IPS-NIHi7 (cell line): ENCODE results near the gene AMOTL1.
"Not testable (repeated sequence)": the region's sequence is repeated elsewhere in the genome, so short reads cannot be mapped to it uniquely, and the experiment has no call there.

Source experiments
- DNase-seq: peaks from one replicate; pipeline ENCODE4 v3.0.0; 2012; ENCODE audit warnings: mixed read lengths; ENCODE audit errors: extremely low spot score

The AMOTL1 gene

DNA sequence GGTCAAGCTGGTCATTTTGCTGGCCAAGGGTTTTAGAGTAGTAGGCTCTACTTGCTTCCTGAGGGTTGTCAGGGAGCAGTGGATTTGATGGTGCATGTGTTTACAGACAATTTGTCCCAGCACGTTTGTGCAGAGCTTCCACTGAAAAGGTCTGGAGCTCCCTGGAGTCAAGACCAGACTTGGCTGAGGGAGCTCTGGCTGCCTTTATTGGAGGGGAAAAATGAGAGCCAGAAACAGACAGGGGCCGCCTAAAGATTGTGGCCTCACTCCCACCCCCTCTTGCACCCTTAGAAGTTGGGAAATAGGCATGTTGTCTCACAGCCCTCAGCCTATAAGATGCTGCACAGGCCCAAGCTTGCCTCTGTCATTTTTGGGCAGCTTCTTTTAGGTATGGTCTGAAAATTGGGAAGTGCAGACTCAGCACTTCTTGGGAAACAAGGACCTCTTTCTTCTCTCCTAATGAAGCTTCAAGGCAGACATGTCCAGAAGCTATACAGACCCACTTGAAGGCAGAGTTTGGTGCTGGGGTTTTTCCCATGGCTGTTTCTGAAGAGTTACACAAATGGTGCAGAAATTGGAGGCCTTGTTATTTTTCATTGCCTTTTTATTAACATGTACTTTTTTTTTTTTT, 55.1 kb downstream of the AMOTL1 start:
- DNase-seq: no peak

DNA sequence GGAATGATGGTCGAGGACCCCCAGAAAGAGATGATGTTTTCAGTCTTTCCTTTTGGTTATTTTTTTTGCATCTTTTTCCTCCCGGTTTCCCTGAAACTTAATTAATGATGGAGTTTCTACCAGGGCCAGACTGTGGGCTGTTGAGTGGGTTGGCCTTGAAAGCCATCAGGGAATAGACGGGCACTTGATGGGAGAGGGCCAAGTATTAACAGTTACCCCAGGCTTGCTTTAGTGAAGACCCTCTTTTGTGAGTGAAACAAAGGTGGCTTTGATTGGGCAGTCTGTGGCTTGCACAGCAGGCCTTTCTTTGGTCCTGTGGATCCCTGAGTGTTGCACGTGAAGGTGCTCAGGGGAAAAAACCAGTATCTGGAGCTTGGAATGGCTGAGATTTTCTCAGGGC, 56.9 kb downstream of the AMOTL1 start:
- no peak for DNase-seq

DNA sequence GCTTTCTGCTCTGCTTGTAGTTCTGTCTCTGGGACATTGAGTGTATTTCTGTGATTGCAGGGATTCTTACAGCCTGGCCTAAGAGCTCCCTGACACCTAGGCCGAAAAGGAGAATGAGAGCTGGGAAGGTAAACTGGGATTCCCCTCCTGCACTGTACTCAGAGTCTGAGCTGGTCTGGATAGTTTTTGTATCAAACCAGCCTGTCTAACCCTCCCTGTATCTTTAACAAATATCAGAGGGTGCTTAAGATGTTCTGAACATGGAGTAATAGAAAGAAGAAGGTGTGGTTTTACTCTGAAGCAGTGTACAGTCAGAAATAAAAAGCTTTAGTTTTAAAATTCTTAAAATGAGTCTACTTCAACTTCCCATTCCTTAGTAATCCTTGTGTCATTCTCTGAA, 57.3 kb downstream of the AMOTL1 start:
- no peak for DNase-seq

DNA sequence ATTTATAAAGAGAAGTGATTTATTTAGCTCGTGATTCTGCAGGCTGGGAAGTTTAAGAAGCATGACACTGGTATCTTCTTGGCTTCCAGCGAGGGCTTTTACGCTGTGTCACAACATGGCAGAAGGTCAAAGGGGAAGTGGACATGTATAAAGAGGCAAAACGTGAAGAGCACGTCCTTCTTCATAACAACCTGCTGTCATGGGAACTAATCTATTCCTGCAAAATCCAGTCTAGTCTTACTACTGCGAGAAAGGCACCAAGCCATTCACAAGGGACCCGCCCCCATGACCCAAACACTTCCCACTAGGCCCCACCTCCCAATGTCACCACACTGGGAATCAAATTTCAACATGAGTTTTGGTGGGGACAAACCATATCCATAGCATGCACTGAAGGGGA, 58.3 kb downstream of the AMOTL1 start:
- no peak for DNase-seq

DNA sequence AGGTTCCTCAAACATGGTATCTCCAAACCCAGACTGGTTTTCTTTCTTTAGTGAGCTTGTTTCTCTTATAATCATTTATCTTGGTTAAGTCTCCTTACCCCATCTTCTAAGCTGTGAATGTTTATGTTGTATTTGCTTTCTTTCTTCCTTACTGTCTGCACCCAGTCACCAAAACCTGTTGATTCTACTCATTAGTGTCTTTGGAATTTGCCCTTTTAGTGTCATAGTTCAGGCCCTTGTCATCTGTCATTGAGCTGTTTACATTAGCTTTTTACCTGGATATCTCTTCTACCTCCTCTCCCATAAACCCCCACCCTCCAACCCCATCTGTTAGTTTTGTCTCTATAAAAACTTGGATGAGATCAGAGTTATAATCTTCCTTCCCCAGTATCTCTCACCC, 59.9 kb downstream of the AMOTL1 start:
- no peak for DNase-seq

DNA sequence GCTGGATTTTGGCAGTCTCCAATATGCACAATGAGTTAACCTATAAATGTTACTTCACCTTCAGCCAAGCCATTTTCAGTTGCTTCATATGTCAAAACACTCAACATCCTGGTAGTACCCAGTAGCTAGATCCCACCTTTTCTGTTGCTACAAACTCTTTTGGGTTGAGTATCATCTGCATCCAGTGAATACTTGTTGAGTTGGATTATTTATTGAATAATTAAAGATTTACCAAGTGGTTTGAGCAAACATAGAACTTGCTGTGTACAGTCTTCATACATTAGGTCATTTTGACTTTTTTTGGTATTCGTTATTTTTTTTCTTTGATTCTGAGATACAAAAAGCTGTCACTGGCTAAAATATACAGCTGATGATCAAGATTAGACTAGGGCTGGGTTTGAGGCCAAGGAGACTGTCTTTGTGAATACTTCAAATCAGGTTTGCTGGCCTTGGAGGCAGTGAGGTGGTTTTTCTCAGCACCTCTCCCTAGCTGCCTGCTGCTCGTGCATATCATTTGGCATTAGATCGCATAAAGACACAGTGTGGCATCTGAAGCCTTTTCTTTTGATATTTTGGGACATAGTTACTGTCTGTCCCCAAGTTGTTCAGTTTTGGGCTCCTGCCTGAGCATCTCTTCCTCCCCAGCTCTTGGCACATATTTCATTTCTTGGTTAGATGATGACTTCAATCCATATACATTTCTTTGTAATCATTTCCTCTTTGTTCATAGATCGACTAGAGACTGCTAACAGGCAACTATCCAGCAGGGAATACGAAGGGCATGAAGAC, 62.8 kb downstream of the AMOTL1 start:
- no peak for DNase-seq

DNA sequence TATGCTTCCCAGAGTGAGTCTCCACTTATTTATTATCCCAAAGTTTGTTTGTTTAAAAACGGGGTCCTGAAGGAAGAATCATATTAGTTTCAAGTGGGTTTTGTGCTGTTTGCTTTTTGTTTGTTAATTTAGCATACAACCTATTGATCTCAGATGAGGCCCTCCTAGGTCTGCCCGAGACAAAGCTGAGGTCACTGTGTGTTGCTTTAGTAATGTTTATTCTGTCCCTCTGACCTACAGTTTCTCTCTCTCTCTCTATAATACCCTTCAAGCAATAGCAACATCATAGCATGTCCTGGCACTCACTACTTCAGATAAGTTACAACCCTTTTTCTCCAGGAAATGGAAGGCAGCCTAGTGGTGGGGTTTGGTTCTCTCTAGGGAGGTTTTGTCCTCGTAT, 63.4 kb downstream of the AMOTL1 start:
- DNase-seq: no peak

DNA sequence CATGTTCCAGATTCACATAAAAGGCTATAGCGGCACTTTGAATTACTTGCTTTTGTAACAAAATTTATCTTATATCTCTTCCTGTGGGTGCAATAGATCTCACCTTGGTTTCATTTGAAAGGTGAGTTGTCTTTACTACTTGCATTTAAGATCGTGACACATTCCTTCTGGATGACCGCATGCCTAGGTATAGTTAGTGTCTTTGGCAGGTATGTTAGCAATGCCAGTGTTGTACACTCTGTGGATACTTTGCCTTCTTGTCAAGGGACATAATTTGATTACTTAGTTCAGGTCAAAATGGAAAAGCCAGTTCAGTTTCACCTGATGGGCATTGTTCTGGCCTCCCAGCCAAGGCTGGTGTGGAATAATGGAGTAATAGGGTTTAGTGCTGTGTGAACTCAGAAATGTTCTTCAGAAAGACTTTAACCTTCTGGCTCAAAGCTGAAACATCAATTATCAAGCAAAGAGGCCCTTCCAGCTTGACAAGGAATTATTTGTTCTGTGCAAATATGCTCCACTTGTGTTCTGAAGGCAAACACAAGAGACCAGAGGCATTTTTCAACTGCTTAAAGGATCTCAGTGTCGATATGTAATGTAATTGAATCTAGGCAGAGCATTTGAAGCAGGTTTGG, 64.6 kb downstream of the AMOTL1 start:
- DNase-seq: no peak

DNA sequence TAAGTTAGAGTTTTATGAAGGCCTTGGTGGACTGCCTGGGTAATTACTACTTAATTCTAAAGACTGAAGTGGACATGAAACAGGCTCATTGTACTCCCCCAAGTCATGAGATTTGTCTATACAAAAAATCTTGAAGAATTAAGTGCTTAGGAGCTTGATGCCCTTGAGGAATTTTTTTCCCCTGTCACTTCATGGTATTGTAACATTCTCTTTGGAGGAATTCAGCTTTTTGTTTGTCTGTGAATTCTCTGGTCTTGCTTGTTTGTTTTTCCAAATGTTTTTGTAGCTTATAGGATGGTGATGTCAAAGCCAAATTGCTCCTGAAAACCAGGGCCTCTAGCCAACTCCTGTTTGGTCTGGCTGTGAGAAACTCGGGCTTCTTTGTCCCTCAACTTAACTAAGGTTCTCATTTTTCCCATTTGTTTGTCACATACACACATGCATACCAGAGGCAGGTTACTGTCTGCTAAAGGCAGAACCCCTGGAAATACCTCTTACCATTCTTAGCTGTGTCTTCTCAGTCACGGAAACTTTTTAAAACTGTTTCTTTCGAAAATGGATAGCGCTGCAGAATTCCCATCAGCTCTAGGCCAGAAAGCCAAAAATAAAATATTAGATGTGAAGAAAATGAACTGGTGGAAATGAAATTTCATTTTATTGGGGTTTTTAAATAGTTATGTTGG, 66.9 kb downstream of the AMOTL1 start:
- DNase-seq: no peak

DNA sequence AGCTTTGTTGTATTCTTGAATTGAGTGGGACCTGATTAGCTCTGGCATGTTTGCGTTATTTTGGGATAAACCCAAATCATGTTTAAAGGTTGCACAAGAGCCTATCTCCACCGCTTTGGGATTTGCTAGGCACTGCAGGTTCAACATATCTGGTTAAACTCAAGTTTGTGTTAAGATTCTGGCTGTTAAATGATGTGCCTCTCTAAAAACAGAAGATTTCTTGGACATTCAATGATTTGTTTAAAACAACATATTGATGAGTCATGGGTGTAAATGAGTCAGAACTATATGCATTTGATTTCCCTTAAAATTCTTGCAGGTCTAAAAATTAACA, 67.4 kb downstream of the AMOTL1 start:
- DNase-seq: no peak

DNA sequence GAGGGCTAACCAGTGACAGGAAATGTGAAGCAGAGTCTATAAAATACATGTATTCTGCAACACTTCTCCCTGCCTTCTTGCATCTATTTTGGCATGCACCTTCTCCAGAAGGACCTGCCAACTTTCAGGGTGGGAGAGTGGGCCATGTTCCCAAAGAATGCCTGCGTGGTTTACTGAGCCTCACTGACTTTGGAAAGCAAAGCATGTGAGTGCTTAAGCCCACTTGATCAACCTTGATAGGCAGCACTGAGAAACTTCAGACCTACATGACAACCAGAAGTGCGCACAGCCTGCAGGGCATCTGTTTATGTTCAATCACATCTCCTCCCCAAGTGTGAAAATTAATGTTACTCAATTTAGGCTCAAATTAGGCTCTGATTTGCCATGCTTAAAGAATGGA, 69.2 kb downstream of the AMOTL1 start:
- DNase-seq: no peak

DNA sequence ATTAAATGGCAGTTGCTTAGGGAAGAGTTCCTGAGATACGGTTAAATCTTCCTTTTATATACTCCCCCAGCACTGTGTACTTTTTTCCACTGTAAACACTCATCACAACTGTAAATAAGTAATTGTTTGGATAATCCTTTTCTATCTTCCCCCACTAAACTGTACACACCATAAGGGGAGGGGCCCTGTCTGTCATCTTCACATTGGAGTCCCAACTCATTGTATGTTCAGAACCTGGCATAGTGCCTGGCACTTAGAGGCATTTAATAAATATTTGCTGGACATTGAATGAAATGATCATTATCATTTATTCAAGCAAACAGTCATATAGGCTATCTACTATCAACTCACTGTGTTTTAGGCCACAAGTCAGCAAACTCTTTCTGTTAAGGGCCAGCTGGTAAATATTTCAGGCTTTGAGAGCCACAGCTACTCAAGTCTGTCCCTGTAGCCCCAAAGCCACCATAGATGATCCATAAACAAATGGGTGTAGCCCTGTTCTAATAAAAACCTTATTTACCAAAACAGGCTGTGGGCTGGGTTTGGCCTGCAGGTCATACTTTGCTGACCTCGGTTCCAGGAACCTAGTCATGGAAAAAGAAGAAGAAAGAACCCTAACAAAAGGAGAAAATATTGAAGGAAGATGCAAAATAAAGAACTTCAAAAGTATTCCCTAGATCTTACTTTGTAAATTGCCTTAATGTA, 70.0 kb downstream of the AMOTL1 start:
- no peak for DNase-seq

DNA sequence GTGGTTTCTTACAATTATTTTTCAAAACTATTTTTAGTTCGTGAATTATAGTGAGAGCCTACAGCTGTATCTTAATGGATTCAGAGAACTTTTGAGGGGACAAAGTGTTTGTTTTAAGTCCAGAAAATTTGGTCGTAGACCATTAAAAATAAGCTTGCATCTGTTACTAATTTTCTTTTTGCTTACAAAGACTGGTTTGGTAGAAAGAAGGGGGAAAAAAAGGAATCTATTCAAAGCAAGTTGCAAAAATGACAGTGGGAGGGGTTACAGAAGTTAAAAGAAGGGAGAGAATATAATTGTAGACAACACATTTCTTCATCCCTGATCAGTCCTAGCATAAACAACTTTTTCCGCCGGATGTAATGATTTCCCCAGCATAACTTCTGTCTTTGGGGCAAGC, 72.1 kb downstream of the AMOTL1 start:
- no peak for DNase-seq

DNA sequence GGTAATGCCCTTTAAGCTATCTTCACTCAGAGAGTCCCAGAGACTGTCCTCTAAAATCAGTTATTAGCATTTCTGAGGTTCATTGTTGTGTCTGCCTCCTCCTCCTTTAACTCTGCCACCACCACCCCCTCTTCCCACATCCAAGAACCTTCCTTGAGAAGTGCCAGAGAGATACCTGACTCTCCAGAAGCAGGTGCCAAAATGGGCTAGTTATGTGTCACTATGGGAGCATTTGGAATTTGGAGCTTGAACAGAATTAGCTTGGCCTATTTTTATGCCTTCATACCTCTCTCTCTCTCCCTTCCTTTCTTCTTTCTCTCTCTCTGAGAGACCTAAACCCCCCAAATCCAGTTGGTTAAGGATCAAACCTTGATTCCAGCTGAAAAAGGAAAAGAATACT, 75.9 kb downstream of the AMOTL1 start:
- DNase-seq: no peak

DNA sequence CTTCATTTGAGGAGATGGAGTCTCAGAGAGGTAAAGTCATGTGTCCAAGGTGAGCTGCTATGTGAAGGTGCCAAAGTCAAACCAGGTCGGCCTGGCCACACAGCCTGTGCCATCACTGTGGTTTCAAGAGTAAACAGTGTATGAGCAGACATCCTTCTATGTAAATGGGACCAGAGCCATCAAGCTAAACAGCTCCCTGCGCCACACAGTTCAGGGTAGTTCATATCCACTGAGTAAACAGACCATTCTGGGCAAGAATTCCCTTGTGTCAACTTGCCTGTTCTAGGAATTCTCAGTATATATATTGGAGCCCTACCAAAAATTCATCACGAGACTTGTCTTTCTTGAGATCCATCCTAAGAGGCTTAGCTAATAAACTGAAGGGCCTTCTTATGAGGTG, 77.5 kb downstream of the AMOTL1 start:
- DNase-seq: no peak

DNA sequence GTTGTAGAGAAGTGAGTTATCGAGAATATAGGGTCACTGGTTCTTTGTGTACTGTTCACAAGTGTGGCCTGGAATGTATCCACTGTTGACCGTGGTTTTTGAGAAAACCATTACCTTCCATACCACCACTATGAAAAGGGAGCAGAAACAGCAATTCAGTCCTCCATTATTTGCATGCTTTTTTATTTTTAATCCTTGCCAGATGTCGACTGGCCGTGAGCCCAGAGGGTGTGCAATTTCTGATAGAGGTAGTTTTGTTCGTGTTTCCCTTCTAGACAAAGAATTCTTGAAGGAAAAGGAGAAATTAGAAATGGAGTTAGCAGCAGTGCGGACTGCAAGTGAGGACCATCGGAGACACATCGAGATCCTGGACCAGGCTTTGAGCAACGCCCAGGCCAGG, 81.7 kb downstream of the AMOTL1 start:
- DNase-seq: no peak

DNA sequence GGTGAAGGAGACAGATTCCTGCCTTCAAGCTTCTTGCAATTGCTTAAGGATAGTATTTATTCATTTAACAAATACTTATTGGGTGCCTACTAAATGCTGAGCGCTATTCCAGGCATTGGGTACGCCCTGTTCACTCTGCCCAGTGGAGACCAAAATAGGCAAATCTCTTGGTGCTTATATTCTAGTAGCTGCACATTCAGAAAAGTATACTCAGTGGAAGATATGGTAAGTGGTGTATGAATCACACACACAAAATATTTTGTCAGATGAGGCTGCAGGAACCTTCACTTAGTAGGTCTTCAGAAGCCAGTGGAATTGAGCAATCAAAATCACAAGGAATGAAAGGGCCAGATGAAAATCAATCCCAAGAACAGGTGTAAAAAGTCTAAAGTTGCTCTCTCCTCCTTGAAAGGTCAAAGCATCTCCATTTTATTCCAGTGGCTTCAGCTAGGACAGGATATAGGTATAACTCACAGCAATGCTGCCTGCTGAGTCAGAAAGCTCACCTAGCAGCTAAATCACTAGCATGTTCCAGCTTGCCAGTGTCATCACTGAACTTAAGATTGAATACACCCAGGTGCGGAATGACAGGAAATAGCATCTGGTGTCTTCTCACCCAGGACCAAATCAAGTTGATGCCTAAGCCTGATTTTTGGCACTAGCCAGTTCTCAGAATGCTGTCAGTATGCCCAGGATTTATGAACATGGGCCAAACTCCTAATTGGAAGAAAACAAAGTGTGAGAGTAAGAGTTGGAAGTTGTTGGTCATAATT, 83.9 kb downstream of the AMOTL1 start:
- DNase-seq: no peak

DNA sequence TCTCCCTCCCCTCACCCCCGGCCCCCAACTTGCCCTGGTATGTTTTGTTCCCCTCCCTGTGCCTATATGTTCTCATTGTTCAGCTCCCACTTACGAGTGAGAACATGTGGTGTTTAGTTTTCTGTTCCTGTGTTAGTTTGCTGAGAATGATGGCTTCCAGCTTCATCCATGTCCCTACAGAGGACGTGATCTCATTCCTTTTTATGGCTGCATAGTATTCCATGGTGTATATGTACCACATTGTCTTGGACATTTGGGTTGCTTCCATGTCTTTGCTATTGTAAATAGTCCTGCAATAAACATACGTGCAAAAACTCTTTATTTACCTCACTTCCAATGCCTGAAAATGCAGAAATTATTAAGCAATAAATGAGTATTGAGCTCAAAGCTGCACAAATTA, 85.1 kb downstream of the AMOTL1 start:
- DNase-seq: not testable (repeated sequence)

DNA sequence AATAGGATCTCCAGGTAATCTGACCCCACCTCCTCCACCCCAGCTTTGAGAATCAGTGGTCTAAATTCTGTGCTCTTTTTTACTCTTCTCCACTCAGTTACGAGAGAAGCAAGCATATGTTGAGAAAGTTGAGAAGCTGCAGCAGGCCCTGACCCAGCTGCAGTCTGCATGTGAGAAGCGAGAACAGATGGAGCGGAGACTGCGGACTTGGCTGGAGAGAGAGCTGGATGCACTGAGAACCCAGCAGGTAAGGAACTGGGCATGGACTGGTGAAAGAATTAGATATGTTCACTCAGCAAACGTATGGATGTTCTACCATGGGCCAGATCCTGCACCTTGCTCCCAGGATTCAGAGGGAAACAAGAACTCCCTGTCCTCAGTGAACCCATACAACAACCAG, 85.7 kb downstream of the AMOTL1 start:
- DNase-seq: no peak

DNA sequence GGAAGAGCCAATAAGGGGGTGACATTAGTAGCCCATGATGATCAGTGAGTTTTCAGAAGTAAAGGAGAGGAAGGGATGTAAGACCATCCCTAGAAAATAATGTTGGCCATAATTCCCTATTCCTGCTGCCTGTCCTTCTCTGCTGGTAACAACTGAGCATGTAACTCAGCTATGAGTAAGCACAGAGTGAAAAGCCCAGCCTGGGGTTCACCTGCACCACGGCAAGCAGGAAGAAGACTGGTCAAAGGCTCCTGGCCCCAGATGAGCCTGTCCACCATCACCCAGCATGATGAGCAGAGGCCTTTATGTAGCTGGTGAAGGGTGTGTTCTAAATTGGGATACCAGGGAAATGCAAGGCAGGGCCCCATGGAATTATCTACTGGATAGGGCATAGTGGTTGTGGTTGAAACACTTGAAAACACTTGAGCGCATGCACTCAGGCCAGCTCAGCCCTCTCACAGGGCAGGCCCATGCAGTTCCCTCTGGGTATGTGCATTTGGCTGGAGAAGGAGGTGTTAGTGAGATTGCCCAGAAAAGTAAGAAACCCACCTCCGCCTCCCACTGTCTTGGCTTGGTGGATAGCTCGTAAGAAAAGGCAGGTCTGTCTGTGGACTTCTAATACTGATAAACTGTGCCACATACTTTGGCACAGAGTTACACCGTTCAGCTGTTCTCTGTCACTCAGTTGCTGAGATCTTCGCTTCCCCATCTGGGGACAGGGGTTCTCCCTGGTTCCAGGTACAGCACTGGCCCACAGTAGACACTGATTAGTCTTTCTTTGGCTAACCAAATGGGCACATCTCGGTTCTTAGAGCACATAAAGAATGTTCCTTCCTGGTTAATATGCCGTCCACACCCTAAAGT, 86.8 kb downstream of the AMOTL1 start:
- no peak for DNase-seq
